ENCODE data around the gene ERP29. TPM values are rescaled to one million over a fixed set of nuclear protein-coding genes. Genes with fewer than 3 reads are reported as not detected.

Gene ERP29
- total and polyA plus RNA-seq, 2 of the 13 experiments (the other 11 are each of a cell fraction or from before 2014, with no cell fraction given): 111 to 147 TPM

DNA sequence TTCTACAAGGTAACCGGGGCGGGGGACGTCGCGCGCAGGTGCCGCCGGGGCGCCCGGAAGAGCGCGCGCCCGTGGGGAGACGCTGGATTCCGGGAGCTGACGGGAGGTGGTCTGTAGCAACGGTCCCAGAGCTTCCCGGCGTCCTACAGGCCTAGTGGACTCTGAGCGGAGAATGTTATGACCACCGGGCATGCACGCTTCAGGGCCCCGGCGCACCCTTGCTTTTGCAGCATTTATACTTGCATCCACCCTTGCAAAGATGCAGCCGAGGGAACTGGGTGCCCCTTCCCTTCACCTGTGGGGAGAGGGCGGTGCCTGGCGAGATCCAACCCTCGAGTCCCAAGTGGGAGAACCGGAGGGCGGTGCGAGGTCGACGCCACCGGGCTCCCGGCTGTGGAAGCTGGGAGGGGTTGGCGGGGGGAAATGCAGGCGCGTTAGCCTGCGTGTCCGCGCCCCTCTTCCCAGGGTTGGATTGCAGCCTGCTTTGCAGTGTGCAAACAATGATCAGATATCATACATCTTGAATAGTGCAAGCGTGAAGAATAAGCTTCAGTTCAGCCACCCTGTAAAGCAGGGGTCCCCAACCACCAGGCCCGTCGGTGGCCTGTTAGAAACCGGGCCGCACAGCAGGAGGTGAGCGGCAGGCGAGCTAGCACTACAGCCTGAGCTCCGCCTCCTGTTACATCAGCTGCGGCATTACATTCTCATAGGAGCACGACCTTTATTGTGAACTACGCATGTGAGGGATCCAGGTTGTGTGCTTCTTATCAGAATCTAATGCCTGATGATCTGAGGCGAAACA, 576 bp downstream of the ERP29 start (continued):
- TF ChIP-seq, protein P1, sequence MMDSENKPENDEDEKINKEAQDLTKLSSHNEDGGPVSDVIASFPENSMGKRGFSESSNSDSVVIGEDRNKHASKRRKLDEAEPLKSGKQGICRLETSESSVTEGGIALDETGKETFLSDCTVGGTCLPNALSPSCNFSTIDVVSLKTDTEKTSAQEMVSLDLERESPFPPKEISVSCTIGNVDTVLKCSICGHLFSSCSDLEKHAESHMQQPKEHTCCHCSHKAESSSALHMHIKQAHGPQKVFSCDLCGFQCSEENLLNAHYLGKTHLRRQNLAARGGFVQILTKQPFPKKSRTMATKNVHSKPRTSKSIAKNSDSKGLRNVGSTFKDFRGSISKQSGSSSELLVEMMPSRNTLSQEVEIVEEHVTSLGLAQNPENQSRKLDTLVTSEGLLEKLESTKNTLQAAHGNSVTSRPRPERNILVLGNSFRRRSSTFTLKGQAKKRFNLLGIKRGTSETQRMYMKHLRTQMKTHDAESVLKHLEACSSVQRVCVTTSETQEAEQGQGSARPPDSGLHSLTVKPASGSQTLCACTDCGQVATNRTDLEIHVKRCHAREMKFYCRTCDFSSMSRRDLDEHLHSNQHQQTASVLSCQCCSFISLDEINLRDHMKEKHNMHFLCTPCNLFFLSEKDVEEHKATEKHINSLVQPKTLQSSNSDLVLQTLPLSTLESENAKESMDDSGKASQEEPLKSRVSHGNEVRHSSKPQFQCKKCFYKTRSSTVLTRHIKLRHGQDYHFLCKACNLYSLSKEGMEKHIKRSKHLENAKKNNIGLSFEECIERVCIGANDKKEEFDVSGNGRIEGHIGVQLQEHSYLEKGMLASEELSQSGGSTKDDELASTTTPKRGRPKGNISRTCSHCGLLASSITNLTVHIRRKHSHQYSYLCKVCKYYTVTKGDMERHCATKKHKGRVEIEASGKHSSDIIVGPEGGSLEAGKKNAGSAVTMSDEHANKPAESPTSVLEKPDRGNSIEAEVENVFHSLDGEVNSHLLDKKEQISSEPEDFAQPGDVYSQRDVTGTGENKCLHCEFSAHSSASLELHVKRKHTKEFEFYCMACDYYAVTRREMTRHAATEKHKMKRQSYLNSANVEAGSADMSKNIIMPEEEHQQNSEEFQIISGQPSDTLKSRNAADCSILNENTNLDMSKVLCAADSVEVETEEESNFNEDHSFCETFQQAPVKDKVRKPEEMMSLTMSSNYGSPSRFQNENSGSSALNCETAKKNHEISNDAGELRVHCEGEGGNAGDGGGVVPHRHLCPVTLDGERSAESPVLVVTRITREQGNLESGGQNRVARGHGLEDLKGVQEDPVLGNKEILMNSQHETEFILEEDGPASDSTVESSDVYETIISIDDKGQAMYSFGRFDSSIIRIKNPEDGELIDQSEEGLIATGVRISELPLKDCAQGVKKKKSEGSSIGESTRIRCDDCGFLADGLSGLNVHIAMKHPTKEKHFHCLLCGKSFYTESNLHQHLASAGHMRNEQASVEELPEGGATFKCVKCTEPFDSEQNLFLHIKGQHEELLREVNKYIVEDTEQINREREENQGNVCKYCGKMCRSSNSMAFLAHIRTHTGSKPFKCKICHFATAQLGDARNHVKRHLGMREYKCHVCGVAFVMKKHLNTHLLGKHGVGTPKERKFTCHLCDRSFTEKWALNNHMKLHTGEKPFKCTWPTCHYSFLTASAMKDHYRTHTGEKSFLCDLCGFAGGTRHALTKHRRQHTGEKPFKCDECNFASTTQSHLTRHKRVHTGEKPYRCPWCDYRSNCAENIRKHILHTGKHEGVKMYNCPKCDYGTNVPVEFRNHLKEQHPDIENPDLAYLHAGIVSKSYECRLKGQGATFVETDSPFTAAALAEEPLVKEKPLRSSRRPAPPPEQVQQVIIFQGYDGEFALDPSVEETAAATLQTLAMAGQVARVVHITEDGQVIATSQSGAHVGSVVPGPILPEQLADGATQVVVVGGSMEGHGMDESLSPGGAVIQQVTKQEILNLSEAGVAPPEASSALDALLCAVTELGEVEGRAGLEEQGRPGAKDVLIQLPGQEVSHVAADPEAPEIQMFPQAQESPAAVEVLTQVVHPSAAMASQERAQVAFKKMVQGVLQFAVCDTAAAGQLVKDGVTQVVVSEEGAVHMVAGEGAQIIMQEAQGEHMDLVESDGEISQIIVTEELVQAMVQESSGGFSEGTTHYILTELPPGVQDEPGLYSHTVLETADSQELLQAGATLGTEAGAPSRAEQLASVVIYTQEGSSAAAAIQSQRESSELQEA (CRISPR knock-in tag; IDR thresholded peaks at IDR 0.05; ENCODE audit: not compliant biosample characterization): no peak
- peak; percentile 59; the same call in 1 of the 2 replicates for TF ChIP-seq IRX3 (CRISPR knock-in tag; IDR thresholded peaks at IDR 0.05; ENCODE audit: borderline replicate concordance, low read depth)
- TF ChIP-seq ZNF326 (CRISPR knock-in tag; IDR thresholded peaks at IDR 0.05; ENCODE audit: borderline replicate concordance): no peak
- TF ChIP-seq ZNF230 (CRISPR knock-in tag; IDR thresholded peaks at IDR 0.05): peak; percentile 77; the same call in 1 of the 2 replicates
- no peak for TF ChIP-seq MAF1 (CRISPR knock-in tag; IDR thresholded peaks at IDR 0.05; ENCODE audit: borderline replicate concordance)
- 0 out of 2 replicates have a peak, but pooled peaks have one; percentile 78 for TF ChIP-seq NPAS2 (CRISPR knock-in tag; IDR thresholded peaks at IDR 0.05; ENCODE audit: borderline replicate concordance)
- TF ChIP-seq, protein P2, sequence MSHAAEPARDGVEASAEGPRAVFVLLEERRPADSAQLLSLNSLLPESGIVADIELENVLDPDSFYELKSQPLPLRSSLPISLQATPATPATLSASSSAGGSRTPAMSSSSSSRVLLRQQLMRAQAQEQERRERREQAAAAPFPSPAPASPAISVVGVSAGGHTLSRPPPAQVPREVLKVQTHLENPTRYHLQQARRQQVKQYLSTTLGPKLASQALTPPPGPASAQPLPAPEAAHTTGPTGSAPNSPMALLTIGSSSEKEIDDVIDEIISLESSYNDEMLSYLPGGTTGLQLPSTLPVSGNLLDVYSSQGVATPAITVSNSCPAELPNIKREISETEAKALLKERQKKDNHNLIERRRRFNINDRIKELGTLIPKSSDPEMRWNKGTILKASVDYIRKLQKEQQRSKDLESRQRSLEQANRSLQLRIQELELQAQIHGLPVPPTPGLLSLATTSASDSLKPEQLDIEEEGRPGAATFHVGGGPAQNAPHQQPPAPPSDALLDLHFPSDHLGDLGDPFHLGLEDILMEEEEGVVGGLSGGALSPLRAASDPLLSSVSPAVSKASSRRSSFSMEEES (CRISPR knock-in tag; IDR thresholded peaks at IDR 0.05): peak; percentile 62; the same call in 1 of the 2 replicates
- no peak; the same call in 1 of the 2 replicates for TF ChIP-seq WIZ (CRISPR knock-in tag; IDR thresholded peaks at IDR 0.05)
- TF ChIP-seq, protein P3, sequence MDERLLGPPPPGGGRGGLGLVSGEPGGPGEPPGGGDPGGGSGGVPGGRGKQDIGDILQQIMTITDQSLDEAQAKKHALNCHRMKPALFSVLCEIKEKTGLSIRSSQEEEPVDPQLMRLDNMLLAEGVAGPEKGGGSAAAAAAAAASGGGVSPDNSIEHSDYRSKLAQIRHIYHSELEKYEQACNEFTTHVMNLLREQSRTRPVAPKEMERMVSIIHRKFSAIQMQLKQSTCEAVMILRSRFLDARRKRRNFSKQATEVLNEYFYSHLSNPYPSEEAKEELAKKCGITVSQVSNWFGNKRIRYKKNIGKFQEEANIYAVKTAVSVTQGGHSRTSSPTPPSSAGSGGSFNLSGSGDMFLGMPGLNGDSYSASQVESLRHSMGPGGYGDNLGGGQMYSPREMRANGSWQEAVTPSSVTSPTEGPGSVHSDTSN (CRISPR knock-in tag; IDR thresholded peaks at IDR 0.05): no peak
- no peak; the same call in 1 of the 2 replicates for TF ChIP-seq ARID2 (CRISPR knock-in tag; IDR thresholded peaks at IDR 0.05; ENCODE audit: borderline replicate concordance)
- peak; percentile 66; the same call in 1 of the 2 replicates for TF ChIP-seq MIER3 (CRISPR knock-in tag; IDR thresholded peaks at IDR 0.05; ENCODE audit: borderline replicate concordance)
- TF ChIP-seq ZNF850 (CRISPR knock-in tag; conservative IDR thresholded peaks at IDR 0.05): 0 out of 2 replicates have a peak, but pooled peaks have one; percentile 56
- peak; percentile 38 for TF ChIP-seq KDM5B (CRISPR knock-in tag; IDR thresholded peaks at IDR 0.05; ENCODE audit: borderline replicate concordance)
- TF ChIP-seq DNMT3B (CRISPR knock-in tag; conservative IDR thresholded peaks at IDR 0.05): no peak
- TF ChIP-seq, protein P4, sequence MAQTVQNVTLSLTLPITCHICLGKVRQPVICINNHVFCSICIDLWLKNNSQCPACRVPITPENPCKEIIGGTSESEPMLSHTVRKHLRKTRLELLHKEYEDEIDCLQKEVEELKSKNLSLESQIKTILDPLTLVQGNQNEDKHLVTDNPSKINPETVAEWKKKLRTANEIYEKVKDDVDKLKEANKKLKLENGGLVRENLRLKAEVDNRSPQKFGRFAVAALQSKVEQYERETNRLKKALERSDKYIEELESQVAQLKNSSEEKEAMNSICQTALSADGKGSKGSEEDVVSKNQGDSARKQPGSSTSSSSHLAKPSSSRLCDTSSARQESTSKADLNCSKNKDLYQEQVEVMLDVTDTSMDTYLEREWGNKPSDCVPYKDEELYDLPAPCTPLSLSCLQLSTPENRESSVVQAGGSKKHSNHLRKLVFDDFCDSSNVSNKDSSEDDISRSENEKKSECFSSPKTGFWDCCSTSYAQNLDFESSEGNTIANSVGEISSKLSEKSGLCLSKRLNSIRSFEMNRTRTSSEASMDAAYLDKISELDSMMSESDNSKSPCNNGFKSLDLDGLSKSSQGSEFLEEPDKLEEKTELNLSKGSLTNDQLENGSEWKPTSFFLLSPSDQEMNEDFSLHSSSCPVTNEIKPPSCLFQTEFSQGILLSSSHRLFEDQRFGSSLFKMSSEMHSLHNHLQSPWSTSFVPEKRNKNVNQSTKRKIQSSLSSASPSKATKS (CRISPR knock-in tag; IDR thresholded peaks at IDR 0.05): no peak
